Measurements from ENCODE around the gene EPG5.

DNA sequence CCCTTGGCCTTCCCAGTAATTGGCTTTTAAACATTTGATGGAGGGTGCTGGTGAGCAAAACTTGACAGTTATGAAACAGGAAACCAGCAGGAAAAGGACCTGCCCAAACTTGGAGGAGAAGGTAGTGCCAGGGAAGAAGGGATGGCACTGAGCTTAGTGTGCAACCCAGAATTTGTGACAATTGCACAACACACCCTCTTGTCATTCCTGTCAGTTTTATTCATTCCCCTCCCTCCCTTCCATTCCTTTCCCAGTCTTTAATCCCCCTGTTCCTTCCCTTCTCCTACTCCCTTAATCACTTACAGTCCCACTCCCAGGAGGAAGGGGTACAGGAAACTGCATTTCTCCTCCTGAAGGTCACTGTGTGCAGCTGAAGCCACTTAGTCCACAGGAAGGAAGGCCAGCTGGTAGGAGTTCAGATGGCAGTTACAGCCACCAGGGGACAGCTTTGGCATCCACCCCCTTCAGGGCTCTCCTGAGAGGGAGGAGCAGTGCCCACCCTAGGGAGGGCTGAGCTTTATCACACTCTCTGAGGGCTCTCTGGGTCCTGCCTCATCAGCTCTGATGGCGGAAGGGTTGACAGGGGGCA lies 165.6 kb downstream of the EPG5 start:
- TF ChIP-seq, protein P1, sequence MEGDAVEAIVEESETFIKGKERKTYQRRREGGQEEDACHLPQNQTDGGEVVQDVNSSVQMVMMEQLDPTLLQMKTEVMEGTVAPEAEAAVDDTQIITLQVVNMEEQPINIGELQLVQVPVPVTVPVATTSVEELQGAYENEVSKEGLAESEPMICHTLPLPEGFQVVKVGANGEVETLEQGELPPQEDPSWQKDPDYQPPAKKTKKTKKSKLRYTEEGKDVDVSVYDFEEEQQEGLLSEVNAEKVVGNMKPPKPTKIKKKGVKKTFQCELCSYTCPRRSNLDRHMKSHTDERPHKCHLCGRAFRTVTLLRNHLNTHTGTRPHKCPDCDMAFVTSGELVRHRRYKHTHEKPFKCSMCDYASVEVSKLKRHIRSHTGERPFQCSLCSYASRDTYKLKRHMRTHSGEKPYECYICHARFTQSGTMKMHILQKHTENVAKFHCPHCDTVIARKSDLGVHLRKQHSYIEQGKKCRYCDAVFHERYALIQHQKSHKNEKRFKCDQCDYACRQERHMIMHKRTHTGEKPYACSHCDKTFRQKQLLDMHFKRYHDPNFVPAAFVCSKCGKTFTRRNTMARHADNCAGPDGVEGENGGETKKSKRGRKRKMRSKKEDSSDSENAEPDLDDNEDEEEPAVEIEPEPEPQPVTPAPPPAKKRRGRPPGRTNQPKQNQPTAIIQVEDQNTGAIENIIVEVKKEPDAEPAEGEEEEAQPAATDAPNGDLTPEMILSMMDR (IDR thresholded peaks at IDR 0.05) = no peak
- TF ChIP-seq SIN3A (IDR thresholded peaks at IDR 0.05; ENCODE audit: borderline replicate concordance, insufficient read depth, low read depth, low read length) = no peak
- no peak for TF ChIP-seq REST (IDR thresholded peaks at IDR 0.05; ENCODE audit: insufficient read depth in 1 of 2, low read depth in 2 of 2, low read length in 1 of 2)
- no peak for TF ChIP-seq POLR2AphosphoS5 (IDR thresholded peaks at IDR 0.05; ENCODE audit: low read depth, low read length)
- TF ChIP-seq TCF7L2 (IDR thresholded peaks at IDR 0.05; ENCODE audit: low read depth, low read length) = no peak

All from Panc1 (cell line).